ENCODE results near the gene PLPP6. TPM values are rescaled to one million over a fixed set of nuclear protein-coding genes. Genes with fewer than 3 reads are reported as not detected.
A peak's percentile ranks its signal among the peaks of the same experiment; 100 is the strongest.

PLPP6 gene
- total and polyA plus RNA-seq, 2 donors (not counting 1 experiment from before 2014, with no cell fraction given) = 8.9 to 9.1 TPM

DNA sequence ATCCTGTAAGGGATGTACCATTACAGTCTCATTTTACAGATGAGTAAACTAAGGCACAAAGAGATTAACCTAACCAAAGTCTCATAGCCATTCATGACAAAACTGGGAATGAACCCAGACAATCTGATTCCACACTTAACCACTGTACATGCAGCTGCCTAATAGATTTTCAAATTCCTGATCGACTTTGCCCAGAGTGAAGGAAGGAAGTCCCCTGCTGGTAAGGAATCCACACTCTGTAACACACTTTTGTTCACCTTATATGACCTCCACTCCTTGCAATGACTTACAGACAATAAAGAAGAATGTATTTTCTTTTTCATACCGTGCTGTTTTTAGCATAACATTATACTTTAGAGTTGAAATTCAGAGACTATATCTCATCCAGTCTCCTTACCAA is 31.3 kb upstream of the PLPP6 start:
- H3K27me3 ChIP-seq (ENCODE audit: control insufficient read depth, insufficient read depth, low read length) = no peaks in the 10 kb centered on the region
- no peaks in the 10 kb centered on the region for H3K4me1 ChIP-seq (ENCODE audit: control insufficient read depth, extremely low read depth, insufficient read depth, low read length)
- H4K20me1 ChIP-seq (ENCODE audit: control insufficient read depth, extremely low read depth, insufficient read depth, low read length) = no peaks in the 10 kb centered on the region
- no peak overlapping the region for H3K4me3 ChIP-seq (replicated peaks in 1 of 4; ENCODE audit: control extremely low read depth in 1 of 4, insufficient read depth in 1 of 4, low read depth in 3 of 4, low read length in 4 of 4)
- peak in 1 of 2 donors; percentile 16 for DNase-seq (ENCODE audit: low read depth in 2 of 2)
- H3K36me3 ChIP-seq (ENCODE audit: control insufficient read depth, insufficient read depth, low read length) = no peaks in the 10 kb centered on the region
- TF ChIP-seq, protein P1, sequence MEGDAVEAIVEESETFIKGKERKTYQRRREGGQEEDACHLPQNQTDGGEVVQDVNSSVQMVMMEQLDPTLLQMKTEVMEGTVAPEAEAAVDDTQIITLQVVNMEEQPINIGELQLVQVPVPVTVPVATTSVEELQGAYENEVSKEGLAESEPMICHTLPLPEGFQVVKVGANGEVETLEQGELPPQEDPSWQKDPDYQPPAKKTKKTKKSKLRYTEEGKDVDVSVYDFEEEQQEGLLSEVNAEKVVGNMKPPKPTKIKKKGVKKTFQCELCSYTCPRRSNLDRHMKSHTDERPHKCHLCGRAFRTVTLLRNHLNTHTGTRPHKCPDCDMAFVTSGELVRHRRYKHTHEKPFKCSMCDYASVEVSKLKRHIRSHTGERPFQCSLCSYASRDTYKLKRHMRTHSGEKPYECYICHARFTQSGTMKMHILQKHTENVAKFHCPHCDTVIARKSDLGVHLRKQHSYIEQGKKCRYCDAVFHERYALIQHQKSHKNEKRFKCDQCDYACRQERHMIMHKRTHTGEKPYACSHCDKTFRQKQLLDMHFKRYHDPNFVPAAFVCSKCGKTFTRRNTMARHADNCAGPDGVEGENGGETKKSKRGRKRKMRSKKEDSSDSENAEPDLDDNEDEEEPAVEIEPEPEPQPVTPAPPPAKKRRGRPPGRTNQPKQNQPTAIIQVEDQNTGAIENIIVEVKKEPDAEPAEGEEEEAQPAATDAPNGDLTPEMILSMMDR (conservative IDR thresholded peaks at IDR 0.05 in 1 of 2, IDR thresholded peaks at IDR 0.05 in 1 of 2; ENCODE audit: low read depth in 1 of 2, low read length in 2 of 2) = no peak
- TF ChIP-seq EZH2 (IDR thresholded peaks at IDR 0.05; ENCODE audit: low read length, missing control alignments) = no peak
- no peak overlapping the region for H3K4me2 ChIP-seq (ENCODE audit: extremely low read depth, insufficient read depth, low read length)
- H3K79me2 ChIP-seq (ENCODE audit: control insufficient read depth, insufficient read depth, low read length) = no peaks in the 10 kb centered on the region
- H3K9me3 ChIP-seq (ENCODE audit: control insufficient read depth, insufficient read depth, low read depth, low read length) = no peaks in the 10 kb centered on the region
- no peak overlapping the region for H3K9ac ChIP-seq (ENCODE audit: insufficient read depth, low read length)
- no peak overlapping the region for H2AFZ ChIP-seq (ENCODE audit: low read length)
- no peak overlapping the region for H3K27ac ChIP-seq (ENCODE audit: insufficient read depth, low read length)

DNA sequence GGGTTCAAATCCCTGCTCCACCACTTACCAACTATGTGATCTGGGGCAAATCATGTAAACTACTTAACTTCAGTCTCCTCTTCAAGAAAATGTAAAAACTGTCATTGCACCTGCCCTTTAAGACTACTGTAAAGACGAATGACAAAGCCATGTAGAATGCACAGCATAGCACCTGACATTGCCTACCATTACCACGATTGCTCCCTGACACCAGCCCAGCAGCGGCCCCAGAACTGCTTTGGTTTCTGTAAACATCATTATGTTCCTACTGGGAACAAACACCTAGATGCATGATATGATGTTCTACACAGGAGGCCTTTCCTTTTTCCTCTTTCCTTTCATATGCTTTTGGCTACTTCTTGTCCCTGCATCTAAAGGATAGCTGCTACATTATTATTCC is 23.1 kb upstream of the PLPP6 start:
- DNase-seq (ENCODE audit: low read depth in 2 of 2) = no peak
- Histone ChIP-seq H4K20me1 (ENCODE audit: control insufficient read depth, extremely low read depth, insufficient read depth, low read length) (no peaks in the 10 kb centered on the region), H2AFZ (ENCODE audit: low read length) (no peak overlapping the region), H3K36me3 (ENCODE audit: control insufficient read depth, insufficient read depth, low read length) (no peaks in the 10 kb centered on the region), H3K79me2 (ENCODE audit: control insufficient read depth, insufficient read depth, low read length) (no peaks in the 10 kb centered on the region), H3K27ac (ENCODE audit: insufficient read depth, low read length) (no peak overlapping the region), H3K27me3 (ENCODE audit: control insufficient read depth, insufficient read depth, low read length) (no peaks in the 10 kb centered on the region), H3K9me3 (ENCODE audit: control insufficient read depth, insufficient read depth, low read depth, low read length) (no peaks in the 10 kb centered on the region), H3K9ac (ENCODE audit: insufficient read depth, low read length) (no peak overlapping the region), H3K4me1 (ENCODE audit: control insufficient read depth, extremely low read depth, insufficient read depth, low read length) (no peaks in the 10 kb centered on the region), H3K4me2 (ENCODE audit: extremely low read depth, insufficient read depth, low read length) (no peak overlapping the region), H3K4me3 (replicated peaks in 1 of 4; ENCODE audit: control extremely low read depth in 1 of 4, insufficient read depth in 1 of 4, low read depth in 3 of 4, low read length in 4 of 4) (no peak overlapping the region)
- TF ChIP-seq EZH2 (IDR thresholded peaks at IDR 0.05; ENCODE audit: low read length, missing control alignments) = no peak
- TF ChIP-seq, protein P1 (conservative IDR thresholded peaks at IDR 0.05 in 1 of 2, IDR thresholded peaks at IDR 0.05 in 1 of 2; ENCODE audit: low read depth in 1 of 2, low read length in 2 of 2) = no peak

DNA sequence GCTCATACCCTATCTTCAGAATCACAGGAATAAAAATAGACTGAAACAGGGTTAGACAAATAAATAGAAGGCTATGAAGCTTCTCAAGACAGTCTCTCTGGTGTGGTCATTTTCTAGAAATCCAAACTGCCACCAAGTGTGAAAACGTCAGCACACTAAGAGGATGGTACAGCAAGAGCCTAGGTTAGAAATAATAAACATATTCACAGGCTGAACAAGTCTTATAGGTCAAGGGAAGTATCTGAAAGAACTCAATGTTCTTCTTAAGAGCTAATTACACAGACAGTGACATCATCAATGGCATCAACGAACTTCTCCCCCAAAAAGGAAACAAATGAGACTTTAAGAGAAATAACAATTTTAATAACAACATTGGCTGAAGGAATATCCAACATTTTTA is 22.7 kb upstream of the PLPP6 start:
- Histone ChIP-seq H3K4me1 (ENCODE audit: control insufficient read depth, extremely low read depth, insufficient read depth, low read length) (no peaks in the 10 kb centered on the region), H4K20me1 (ENCODE audit: control insufficient read depth, extremely low read depth, insufficient read depth, low read length) (no peaks in the 10 kb centered on the region), H3K9me3 (ENCODE audit: control insufficient read depth, insufficient read depth, low read depth, low read length) (no peaks in the 10 kb centered on the region), H3K36me3 (ENCODE audit: control insufficient read depth, insufficient read depth, low read length) (no peaks in the 10 kb centered on the region), H3K27me3 (ENCODE audit: control insufficient read depth, insufficient read depth, low read length) (no peaks in the 10 kb centered on the region), H2AFZ (ENCODE audit: low read length) (no peak overlapping the region), H3K79me2 (ENCODE audit: control insufficient read depth, insufficient read depth, low read length) (no peaks in the 10 kb centered on the region), H3K9ac (ENCODE audit: insufficient read depth, low read length) (no peak overlapping the region), H3K27ac (ENCODE audit: insufficient read depth, low read length) (no peak overlapping the region), H3K4me3 (replicated peaks in 1 of 4; ENCODE audit: control extremely low read depth in 1 of 4, insufficient read depth in 1 of 4, low read depth in 3 of 4, low read length in 4 of 4) (no peak overlapping the region), H3K4me2 (ENCODE audit: extremely low read depth, insufficient read depth, low read length) (no peak overlapping the region)
- DNase-seq (ENCODE audit: low read depth in 2 of 2) = peak in 1 of 2 donors; percentile 18
- no peak for TF ChIP-seq EZH2 (IDR thresholded peaks at IDR 0.05; ENCODE audit: low read length, missing control alignments)
- TF ChIP-seq, protein P1 (conservative IDR thresholded peaks at IDR 0.05 in 1 of 2, IDR thresholded peaks at IDR 0.05 in 1 of 2; ENCODE audit: low read depth in 1 of 2, low read length in 2 of 2) = no peak

Data from fibroblast of lung (primary cell).